DOHH2 (cell line): ENCODE measurements around the gene TRMT1.

Experiments used
- H3F3A ChIP-seq: fragments of 200-600 bp; sonication (generic), shearing (Covaris generic); 2 replicates; pipeline ENCODE4 v1.6.0; 2016; ENCODE audit warnings: antibody characterized with exemption, mild to moderate bottlenecking; ENCODE audit not compliant: control insufficient read depth, insufficient read depth
- H3K27ac ChIP-seq: fragments of 200-600 bp; sonication (generic); 2 replicates; pipeline ENCODE4 v1.5.1; 2014; ENCODE audit warnings: low read depth, mild to moderate bottlenecking, low read length, moderate library complexity
- H3K27me3 ChIP-seq: fragments of 200-600 bp; sonication (generic); 2 replicates; pipeline ENCODE4 v1.6.1; 2014; ENCODE audit warnings: mild to moderate bottlenecking, low read length, mixed read lengths; ENCODE audit not compliant: control insufficient read depth
- H3K36me3 ChIP-seq: fragments of 200-600 bp; sonication (generic); 2 replicates; pipeline ENCODE4 v1.6.1; 2014; ENCODE audit warnings: mild to moderate bottlenecking, low read length, moderate library complexity, mixed read lengths; ENCODE audit not compliant: control insufficient read depth
- H3K4me1 ChIP-seq: fragments of 200-600 bp; sonication (generic); 2 replicates; pipeline ENCODE4 v1.6.1; 2014; ENCODE audit warnings: mild to moderate bottlenecking, low read length, mixed read lengths; ENCODE audit not compliant: control insufficient read depth
- H3K4me2 ChIP-seq: fragments of 200-600 bp; sonication (generic); 2 replicates; pipeline ENCODE4 v1.6.0; 2014; ENCODE audit warnings: mild to moderate bottlenecking, low read length, moderate library complexity
- H3K4me3 ChIP-seq: fragments of 200-600 bp; sonication (generic); 2 replicates; pipeline ENCODE4 v1.5.1; 2014; ENCODE audit warnings: mild to moderate bottlenecking, low read length, mixed read lengths
- H3K79me2 ChIP-seq: fragments of 200-600 bp; sonication (generic); 2 replicates; pipeline ENCODE4 v1.6.1; 2014; ENCODE audit warnings: mild to moderate bottlenecking, low read length, mixed read lengths; ENCODE audit not compliant: control insufficient read depth
- H3K9me2 ChIP-seq: fragments of 200-600 bp; sonication (generic); replicated peaks from 2 replicates; pipeline ENCODE4 v1.6.1; 2014; ENCODE audit warnings: mild to moderate bottlenecking, low read length, mixed read lengths; ENCODE audit not compliant: control insufficient read depth
- H3K9me3 ChIP-seq: fragments of 200-600 bp; sonication (generic); 2 replicates; pipeline ENCODE4 v1.6.1; 2014; ENCODE audit warnings: antibody characterized with exemption, low read length, mixed read lengths; ENCODE audit not compliant: control insufficient read depth, insufficient read depth
- H4K20me1 ChIP-seq: fragments of 200-600 bp; sonication (generic); 2 replicates; pipeline ENCODE4 v1.6.0; 2014; ENCODE audit warnings: low read depth, mild to moderate bottlenecking, antibody characterized with exemption, low read length, moderate library complexity; ENCODE audit not compliant: control insufficient read depth, insufficient read depth
- CTCF ChIP-seq: fragments of 200-600 bp; sonication (generic); IDR thresholded peaks from one replicate; pipeline ENCODE4 v1.5.1; 2014; ENCODE audit warnings: antibody characterized with exemption, mild to moderate bottlenecking, low read depth, low read length; ENCODE audit not compliant: poor library complexity, severe bottlenecking
- EZH2phosphoT487 ChIP-seq: fragments of 200-600 bp; sonication (generic); IDR thresholded peaks from 2 replicates; pipeline ENCODE4 v1.6.1; 2017; ENCODE audit warnings: borderline replicate concordance, mild to moderate bottlenecking, antibody characterized with exemption, low read length, moderate library complexity, mixed read lengths

TRMT1 gene

GRCh38 chr19:13094106-13094504 is 22.4 kb downstream of the TRMT1 start:
- Histone ChIP-seq H3K4me1 (peaks cover 56% of the 10 kb centered on the region), H3F3A (peaks cover 22% of the 10 kb centered on the region), H4K20me1 (no peaks in the 10 kb centered on the region), H3K4me2 (peak overlapping the region; percentile 98), H3K9me2 (no peaks in the 10 kb centered on the region), H3K27me3 (no peaks in the 10 kb centered on the region), H3K79me2 (peaks cover 24% of the 10 kb centered on the region), H3K4me3 (peak overlapping the region; percentile 88; the same call in 1 of the 2 replicates), H3K9me3 (no peaks in the 10 kb centered on the region), H3K27ac (peak overlapping the region; percentile 87), H3K36me3 (peaks cover 6% of the 10 kb centered on the region)
- TF ChIP-seq CTCF (no peak), EZH2phosphoT487 (no peak)

GRCh38 chr19:13093407-13094105 is 23.0 kb downstream of the TRMT1 start:
- no peak overlapping the region for H3K27ac ChIP-seq
- peaks cover under 1% of the 10 kb centered on the region for H3K36me3 ChIP-seq
- no peaks in the 10 kb centered on the region for H3K27me3 ChIP-seq
- TF ChIP-seq EZH2phosphoT487 = no peak
- TF ChIP-seq CTCF = peak; percentile 88
- peaks cover 19% of the 10 kb centered on the region for H3K79me2 ChIP-seq
- H3F3A ChIP-seq = peaks cover 22% of the 10 kb centered on the region
- H3K4me2 ChIP-seq = peak overlapping the region; percentile 98
- H3K9me2 ChIP-seq = no peaks in the 10 kb centered on the region
- H3K9me3 ChIP-seq = no peaks in the 10 kb centered on the region
- no peaks in the 10 kb centered on the region for H4K20me1 ChIP-seq
- H3K4me1 ChIP-seq = peaks cover 50% of the 10 kb centered on the region
- H3K4me3 ChIP-seq = no peak overlapping the region

- Histone ChIP-seq H3K27ac (no peak overlapping the region), H3F3A (peaks cover 22% of the 10 kb centered on the region), H3K79me2 (peaks cover 13% of the 10 kb centered on the region), H3K9me3 (no peaks in the 10 kb centered on the region), H4K20me1 (no peaks in the 10 kb centered on the region), H3K9me2 (no peaks in the 10 kb centered on the region), H3K36me3 (no peaks in the 10 kb centered on the region), H3K27me3 (no peaks in the 10 kb centered on the region), H3K4me3 (no peak overlapping the region), H3K4me1 (peaks cover 44% of the 10 kb centered on the region), H3K4me2 (no peak overlapping the region)
- TF ChIP-seq CTCF (no peak), EZH2phosphoT487 (no peak)
These were observed 23.8 kb downstream of the TRMT1 start for GRCh38 chr19:13092606-13093235.
